ENCODE results near the gene CRYL1. TPM values are rescaled to one million over a fixed set of nuclear protein-coding genes. Genes with fewer than 3 reads are reported as not detected.

CRYL1 gene
- total RNA-seq, 2 experiments from 2014 or later, result 8.9 to 9.3 TPM

GRCh38 chr13:20387441-20387971, 138.2 kb downstream of the CRYL1 start:
- Mint-ChIP-seq H3K9me3 (peaks cover 3% of the 10 kb centered on the region), H3K36me3 (ENCODE audit: low read depth) (no peaks in the 10 kb centered on the region), H3K27ac (no peak overlapping the region), H3K4me3 (no peak overlapping the region), H3K27me3 (ENCODE audit: low read depth) (no peaks in the 10 kb centered on the region), H3K4me1 (ENCODE audit: low read depth) (peaks cover 4% of the 10 kb centered on the region)
- intact Hi-C loops (cut with micrococcal nuclease), result no loop called here
- CTCF ChIA-PET, result no interaction called here
- DNase-seq, result no peak

GRCh38 chr13:20387006-20387405, 138.7 kb downstream of the CRYL1 start:
- no peak overlapping the region for H3K4me3 Mint-ChIP-seq

GRCh38 chr13:20383058-20383457, 142.6 kb downstream of the CRYL1 start:
- CTCF ChIA-PET, result interaction anchor here (0.6 kb wide), 1 partner anchor 220 kb away, joined by 3 read pairs; no protein-coding TSS in a partner anchor
- H3K27ac Mint-ChIP-seq, result no peak overlapping the region
- intact Hi-C loops (cut with micrococcal nuclease), result no loop called here
- H3K36me3 Mint-ChIP-seq (ENCODE audit: low read depth), result no peaks in the 10 kb centered on the region
- H3K4me3 Mint-ChIP-seq, result no peak overlapping the region
- H3K9me3 Mint-ChIP-seq, result peaks cover 3% of the 10 kb centered on the region
- no peak for DNase-seq
- peaks cover 4% of the 10 kb centered on the region for H3K4me1 Mint-ChIP-seq (ENCODE audit: low read depth)
- H3K27me3 Mint-ChIP-seq (ENCODE audit: low read depth), result no peaks in the 10 kb centered on the region

More at GRCh38 chr13:20387006-20387405, 138.7 kb downstream of the CRYL1 start:
- intact Hi-C loops (cut with micrococcal nuclease), result no loop called here
- Mint-ChIP-seq H3K36me3 (ENCODE audit: low read depth) (no peaks in the 10 kb centered on the region), H3K27ac (no peak overlapping the region), H3K27me3 (ENCODE audit: low read depth) (no peaks in the 10 kb centered on the region), H3K9me3 (peaks cover 3% of the 10 kb centered on the region), H3K4me1 (ENCODE audit: low read depth) (peaks cover 4% of the 10 kb centered on the region)
- DNase-seq, result no peak
- CTCF ChIA-PET, result no interaction called here

- H3K27ac Mint-ChIP-seq, result no peak overlapping the region
- DNase-seq, result no peak
- intact Hi-C loops (cut with micrococcal nuclease), result no loop called here
- no peaks in the 10 kb centered on the region for H3K9me3 Mint-ChIP-seq
- CTCF ChIA-PET, result no interaction called here
- H3K4me3 Mint-ChIP-seq, result no peak overlapping the region
- no peaks in the 10 kb centered on the region for H3K36me3 Mint-ChIP-seq (ENCODE audit: low read depth)
- H3K4me1 Mint-ChIP-seq (ENCODE audit: low read depth), result no peaks in the 10 kb centered on the region
- H3K27me3 Mint-ChIP-seq (ENCODE audit: low read depth), result no peaks in the 10 kb centered on the region
These were observed 144.3 kb downstream of the CRYL1 start for GRCh38 chr13:20381401-20381800.

GRCh38 chr13:20378721-20379120, 146.9 kb downstream of the CRYL1 start:
- no peaks in the 10 kb centered on the region for H3K4me1 Mint-ChIP-seq (ENCODE audit: low read depth)
- H3K27ac Mint-ChIP-seq, result no peak overlapping the region
- CTCF ChIA-PET, result no interaction called here
- H3K27me3 Mint-ChIP-seq (ENCODE audit: low read depth), result no peaks in the 10 kb centered on the region
- H3K4me3 Mint-ChIP-seq, result no peak overlapping the region
- intact Hi-C loops (cut with micrococcal nuclease), result no loop called here
- H3K36me3 Mint-ChIP-seq (ENCODE audit: low read depth), result no peaks in the 10 kb centered on the region
- no peak for DNase-seq
- no peaks in the 10 kb centered on the region for H3K9me3 Mint-ChIP-seq

GRCh38 chr13:20377720-20378119, 147.9 kb downstream of the CRYL1 start:
- no peaks in the 10 kb centered on the region for H3K4me1 Mint-ChIP-seq (ENCODE audit: low read depth)
- H3K27ac Mint-ChIP-seq, result no peak overlapping the region
- no peaks in the 10 kb centered on the region for H3K27me3 Mint-ChIP-seq (ENCODE audit: low read depth)
- intact Hi-C loops (cut with micrococcal nuclease), result no loop called here
- no peaks in the 10 kb centered on the region for H3K36me3 Mint-ChIP-seq (ENCODE audit: low read depth)
- H3K9me3 Mint-ChIP-seq, result no peaks in the 10 kb centered on the region
- CTCF ChIA-PET, result interaction anchor here (0.6 kb wide), 1 partner anchor 77 kb away, joined by 3 read pairs; no protein-coding TSS in a partner anchor
- no peak overlapping the region for H3K4me3 Mint-ChIP-seq
- no peak for DNase-seq

- intact Hi-C loops (cut with micrococcal nuclease), result no loop called here
- Mint-ChIP-seq H3K4me1 (ENCODE audit: low read depth) (no peaks in the 10 kb centered on the region), H3K27ac (no peak overlapping the region), H3K9me3 (no peaks in the 10 kb centered on the region), H3K27me3 (ENCODE audit: low read depth) (no peaks in the 10 kb centered on the region), H3K36me3 (ENCODE audit: low read depth) (no peaks in the 10 kb centered on the region), H3K4me3 (no peak overlapping the region)
- no peak for DNase-seq
- CTCF ChIA-PET, result interaction anchor here (1.0 kb wide), 1 partner anchor 193 kb away, joined by 3 read pairs; no protein-coding TSS in a partner anchor
These were observed 149.8 kb downstream of the CRYL1 start for GRCh38 chr13:20375871-20376270.

GRCh38 chr13:20373861-20374260, 151.8 kb downstream of the CRYL1 start:
- Mint-ChIP-seq H3K36me3 (ENCODE audit: low read depth) (no peaks in the 10 kb centered on the region), H3K27ac (no peak overlapping the region), H3K27me3 (ENCODE audit: low read depth) (no peaks in the 10 kb centered on the region), H3K4me3 (no peak overlapping the region), H3K9me3 (no peaks in the 10 kb centered on the region), H3K4me1 (ENCODE audit: low read depth) (no peaks in the 10 kb centered on the region)
- intact Hi-C loops (cut with micrococcal nuclease), result no loop called here
- CTCF ChIA-PET, result interaction anchor here (0.6 kb wide), 1 partner anchor 190 kb away, joined by 4 read pairs; no protein-coding TSS in a partner anchor
- DNase-seq, result no peak

- H3K9me3 Mint-ChIP-seq, result no peaks in the 10 kb centered on the region
- CTCF ChIA-PET, result interaction anchor here (0.9 kb wide), 1 partner anchor 12 kb away, joined by 3 read pairs; no protein-coding TSS in a partner anchor
These were observed 153.8 kb downstream of the CRYL1 start for GRCh38 chr13:20371825-20372224.

GRCh38 chr13:20370815-20371421, 154.7 kb downstream of the CRYL1 start:
- H3K36me3 Mint-ChIP-seq (ENCODE audit: low read depth), result no peaks in the 10 kb centered on the region
- no peak overlapping the region for H3K27ac Mint-ChIP-seq
- DNase-seq, result no peak
- no peaks in the 10 kb centered on the region for H3K4me1 Mint-ChIP-seq (ENCODE audit: low read depth)
- peaks cover 7% of the 10 kb centered on the region for H3K27me3 Mint-ChIP-seq (ENCODE audit: low read depth)
- CTCF ChIA-PET, result interaction anchor here (0.6 kb wide), 1 partner anchor 554 kb away, joined by 4 read pairs; no protein-coding TSS in a partner anchor
- intact Hi-C loops (cut with micrococcal nuclease), result no loop called here
- no peaks in the 10 kb centered on the region for H3K9me3 Mint-ChIP-seq
- H3K4me3 Mint-ChIP-seq, result no peak overlapping the region

More at GRCh38 chr13:20371825-20372224, 153.8 kb downstream of the CRYL1 start:
- Mint-ChIP-seq H3K4me1 (ENCODE audit: low read depth) (no peaks in the 10 kb centered on the region), H3K27ac (no peak overlapping the region), H3K36me3 (ENCODE audit: low read depth) (no peaks in the 10 kb centered on the region), H3K27me3 (ENCODE audit: low read depth) (peaks cover 7% of the 10 kb centered on the region), H3K4me3 (no peak overlapping the region)
- DNase-seq, result no peak
- intact Hi-C loops (cut with micrococcal nuclease), result no loop called here

GRCh38 chr13:20369886-20370361, 155.7 kb downstream of the CRYL1 start:
- no peak for DNase-seq
- H3K4me3 Mint-ChIP-seq, result no peak overlapping the region
- CTCF ChIA-PET, result no interaction called here
- no peak overlapping the region for H3K27ac Mint-ChIP-seq
- no peaks in the 10 kb centered on the region for H3K4me1 Mint-ChIP-seq (ENCODE audit: low read depth)
- no peaks in the 10 kb centered on the region for H3K9me3 Mint-ChIP-seq
- peaks cover 7% of the 10 kb centered on the region for H3K27me3 Mint-ChIP-seq (ENCODE audit: low read depth)
- intact Hi-C loops (cut with micrococcal nuclease), result no loop called here
- no peaks in the 10 kb centered on the region for H3K36me3 Mint-ChIP-seq (ENCODE audit: low read depth)

GRCh38 chr13:20366056-20366455, 159.6 kb downstream of the CRYL1 start:
- intact Hi-C loops (cut with micrococcal nuclease), result no loop called here
- H3K9me3 Mint-ChIP-seq, result no peaks in the 10 kb centered on the region
- H3K4me1 Mint-ChIP-seq (ENCODE audit: low read depth), result no peaks in the 10 kb centered on the region
- peaks cover 7% of the 10 kb centered on the region for H3K27me3 Mint-ChIP-seq (ENCODE audit: low read depth)
- no peaks in the 10 kb centered on the region for H3K36me3 Mint-ChIP-seq (ENCODE audit: low read depth)
- CTCF ChIA-PET, result no interaction called here
- no peak for DNase-seq
- H3K27ac Mint-ChIP-seq, result no peak overlapping the region
- H3K4me3 Mint-ChIP-seq, result no peak overlapping the region

- DNase-seq, result no peak
- no peak overlapping the region for H3K27ac Mint-ChIP-seq
- no peaks in the 10 kb centered on the region for H3K9me3 Mint-ChIP-seq
- no peaks in the 10 kb centered on the region for H3K4me1 Mint-ChIP-seq (ENCODE audit: low read depth)
- CTCF ChIA-PET, result no interaction called here
- H3K27me3 Mint-ChIP-seq (ENCODE audit: low read depth), result peaks cover 6% of the 10 kb centered on the region
- intact Hi-C loops (cut with micrococcal nuclease), result no loop called here
- no peaks in the 10 kb centered on the region for H3K36me3 Mint-ChIP-seq (ENCODE audit: low read depth)
- no peak overlapping the region for H3K4me3 Mint-ChIP-seq
These were observed 162.1 kb downstream of the CRYL1 start for GRCh38 chr13:20363603-20364002.
